Epidermal melanocyte (primary cell): ENCODE data around the gene PIN1.

Source experiments
- DNase-seq: peaks from one replicate; pipeline ENCODE4 v3.0.0; 2011; ENCODE audit warnings: low spot score; ENCODE audit not compliant: insufficient read length

The PIN1 gene

DNA sequence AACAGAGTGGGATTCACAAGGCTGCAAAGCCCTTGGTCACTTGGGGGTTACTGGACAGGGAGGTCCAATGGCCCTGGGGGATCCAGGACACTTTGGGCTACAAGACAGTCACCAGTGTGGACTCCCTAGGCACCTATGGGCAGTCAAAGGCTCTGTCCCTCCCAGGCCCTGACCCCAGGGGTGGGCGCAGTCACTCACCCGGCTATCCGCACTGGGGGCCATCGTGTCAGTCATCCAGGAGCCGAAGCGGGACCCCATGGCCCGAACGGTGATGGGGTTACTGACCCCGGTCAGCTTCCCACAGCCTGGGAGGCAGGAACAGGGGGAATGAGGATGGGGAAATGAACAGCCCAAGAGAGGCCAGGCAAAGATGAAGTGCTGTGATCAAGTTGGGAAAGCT lies 21.5 kb downstream of the PIN1 start:
- no peak for DNase-seq

DNA sequence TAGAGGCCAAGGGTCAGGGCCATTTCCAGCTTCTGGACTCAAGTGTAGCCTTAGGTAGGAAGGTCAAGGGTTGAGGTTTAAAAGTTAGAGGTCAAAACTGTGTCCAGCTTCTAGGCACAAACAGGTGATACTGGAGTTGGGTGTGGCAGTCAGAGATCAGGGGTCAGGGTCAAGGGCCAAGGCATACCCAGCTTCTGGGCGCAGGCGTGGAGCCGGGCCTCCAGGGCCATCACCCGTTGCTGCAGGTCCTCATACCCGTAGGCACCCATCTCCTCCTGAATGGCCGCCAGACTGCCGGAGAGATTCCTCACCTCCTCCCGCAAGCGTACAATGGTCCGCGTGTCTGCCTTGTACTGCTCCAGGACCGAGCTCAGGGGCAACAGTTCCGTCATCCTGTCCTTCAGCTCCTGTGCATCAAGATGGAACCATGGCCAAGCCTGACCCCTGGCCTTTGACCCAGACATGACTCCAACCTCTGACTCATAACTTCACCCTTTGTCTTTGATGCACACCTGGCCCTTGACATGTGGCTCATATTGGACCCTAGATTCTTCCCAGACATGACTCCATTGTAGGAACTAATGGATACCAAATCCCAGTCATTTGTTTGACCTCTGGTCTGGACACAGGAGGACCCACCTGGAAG lies 22.1 kb downstream of the PIN1 start:
- no peak for DNase-seq

DNA sequence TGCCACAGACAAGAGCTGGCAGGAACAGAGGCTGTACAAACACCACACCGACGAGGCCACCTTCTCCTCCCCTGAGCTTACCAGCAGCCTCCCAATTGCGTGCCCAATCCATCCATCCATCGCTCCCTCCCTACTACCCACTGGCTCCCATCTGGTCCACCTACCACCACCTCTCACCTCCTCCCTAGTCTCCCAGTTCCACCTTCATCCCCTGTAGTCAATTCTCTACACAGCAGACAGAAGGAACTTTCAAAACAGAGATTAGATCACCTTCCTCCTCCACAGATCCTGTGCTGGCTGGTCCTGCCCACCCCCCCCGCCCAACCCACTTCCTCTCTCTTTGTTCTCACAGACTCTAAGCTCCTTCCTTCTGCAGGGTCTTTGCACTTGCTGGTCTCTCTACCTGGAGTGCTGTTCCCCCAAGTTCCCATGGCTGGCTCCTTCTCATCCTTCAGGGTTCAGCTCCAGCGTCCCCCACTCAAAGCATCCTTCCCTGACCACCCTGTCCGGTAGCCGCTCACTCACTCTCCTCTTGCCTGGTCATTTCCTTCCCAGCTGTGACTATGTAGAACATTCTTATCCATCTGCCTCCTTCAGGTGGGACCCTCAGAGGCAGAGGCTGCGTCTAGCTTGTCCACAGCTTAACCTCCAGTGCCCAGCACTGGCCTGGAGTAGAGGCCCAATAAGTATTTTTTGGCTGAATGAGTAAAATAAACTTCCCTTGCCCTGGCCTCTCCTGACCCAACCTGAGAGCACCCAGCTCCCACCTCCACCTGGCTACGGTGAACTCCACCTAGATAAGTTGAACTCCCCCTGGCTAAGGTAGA lies 23.0 kb downstream of the PIN1 start:
- no peak for DNase-seq

DNA sequence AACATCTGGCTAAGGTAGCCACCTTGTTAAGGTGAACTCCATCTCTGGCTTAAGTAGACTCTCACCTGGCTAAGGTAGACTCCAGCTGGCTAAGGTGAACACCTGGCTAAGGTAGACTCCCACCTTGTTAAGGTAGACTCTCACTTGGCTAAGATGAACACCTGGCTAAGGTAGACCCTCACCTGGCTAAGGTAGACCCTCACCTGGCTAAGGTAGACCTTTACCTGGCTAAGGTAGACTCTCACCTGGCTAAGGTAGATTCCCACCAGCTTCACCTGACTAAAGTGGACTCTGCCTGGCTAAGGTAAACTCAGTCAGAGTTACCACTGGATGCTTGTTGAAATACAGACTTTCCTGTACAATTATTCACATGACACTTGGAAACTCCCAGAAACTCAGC lies 23.6 kb downstream of the PIN1 start:
- DNase-seq = no peak

DNA sequence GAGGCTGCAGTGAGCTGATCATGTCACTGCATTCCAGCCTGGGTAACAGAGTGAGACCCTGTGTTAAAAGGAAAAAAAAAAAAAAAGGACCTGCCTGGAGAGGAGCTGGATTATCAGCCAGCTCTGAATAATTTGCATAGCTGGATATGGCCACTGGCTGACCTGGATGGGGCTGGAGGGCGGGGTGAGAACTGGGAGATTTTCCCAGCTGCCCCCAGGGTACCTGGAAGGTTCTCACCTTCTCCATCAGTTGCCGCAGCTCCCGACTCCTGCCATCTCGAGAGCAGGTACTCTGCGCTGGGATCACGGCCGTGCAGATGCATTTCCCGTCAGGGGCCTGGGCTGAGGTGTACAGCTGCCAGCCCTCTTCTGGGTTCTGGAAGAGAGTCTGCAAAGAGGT lies 25.3 kb downstream of the PIN1 start:
- DNase-seq = no peak

DNA sequence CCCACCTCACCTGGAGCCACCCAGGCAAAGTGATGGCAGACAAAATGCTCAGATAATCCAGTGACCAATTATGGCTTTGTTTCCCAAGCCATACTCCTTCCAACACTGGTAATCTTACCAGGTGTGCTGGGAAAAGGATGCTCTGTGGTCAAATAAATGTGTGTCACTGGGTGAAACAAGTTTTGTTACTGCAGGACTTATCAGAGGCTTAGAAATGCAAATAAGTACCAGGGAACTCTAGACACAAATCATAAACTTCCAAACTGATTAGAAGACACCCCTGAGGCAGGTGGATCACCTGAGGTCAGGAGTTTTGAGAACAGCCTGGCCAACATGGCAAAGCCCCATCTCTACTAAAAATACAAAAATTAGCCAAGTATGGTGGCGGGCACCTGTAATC lies 26.4 kb downstream of the PIN1 start:
- DNase-seq = no peak

DNA sequence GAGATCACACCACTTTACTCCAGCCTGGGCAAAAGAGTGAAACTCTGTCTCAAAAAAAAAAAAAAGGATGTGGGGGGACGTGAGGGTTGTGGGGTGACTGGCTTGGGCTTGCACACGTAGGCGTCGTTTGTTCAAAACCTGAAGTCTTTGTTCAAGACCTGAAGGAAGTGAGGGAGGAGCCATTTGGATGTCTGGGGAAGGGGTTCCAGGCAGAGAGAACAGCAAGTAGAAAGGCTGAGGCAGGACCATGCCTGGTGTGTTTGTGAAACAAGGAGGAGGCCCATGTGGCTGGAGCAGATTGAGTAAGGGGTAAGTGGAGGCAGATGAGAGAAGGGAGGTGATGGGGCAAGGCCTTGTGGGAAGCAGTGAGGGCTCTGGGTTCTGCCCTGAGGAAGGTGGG lies 27.8 kb downstream of the PIN1 start:
- DNase-seq = no peak

DNA sequence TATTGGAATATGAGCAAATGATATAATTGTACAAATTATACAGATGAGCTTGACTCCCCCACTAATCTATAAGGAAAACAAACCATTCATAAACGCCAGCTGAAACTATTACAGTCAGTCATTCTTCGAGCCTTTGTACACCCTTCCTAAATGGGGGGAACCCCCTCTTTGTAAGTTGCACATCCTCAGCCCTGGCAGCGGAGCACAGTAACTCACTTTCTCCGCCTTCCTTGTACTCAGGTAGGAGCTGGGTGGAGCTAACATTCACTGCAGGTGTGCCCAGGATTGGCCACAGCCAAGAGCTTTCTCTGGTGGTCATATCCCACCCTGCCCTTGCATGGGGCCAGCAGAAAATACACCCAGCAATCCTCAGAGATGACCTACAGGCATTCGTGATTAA lies 28.6 kb downstream of the PIN1 start:
- DNase-seq = no peak

DNA sequence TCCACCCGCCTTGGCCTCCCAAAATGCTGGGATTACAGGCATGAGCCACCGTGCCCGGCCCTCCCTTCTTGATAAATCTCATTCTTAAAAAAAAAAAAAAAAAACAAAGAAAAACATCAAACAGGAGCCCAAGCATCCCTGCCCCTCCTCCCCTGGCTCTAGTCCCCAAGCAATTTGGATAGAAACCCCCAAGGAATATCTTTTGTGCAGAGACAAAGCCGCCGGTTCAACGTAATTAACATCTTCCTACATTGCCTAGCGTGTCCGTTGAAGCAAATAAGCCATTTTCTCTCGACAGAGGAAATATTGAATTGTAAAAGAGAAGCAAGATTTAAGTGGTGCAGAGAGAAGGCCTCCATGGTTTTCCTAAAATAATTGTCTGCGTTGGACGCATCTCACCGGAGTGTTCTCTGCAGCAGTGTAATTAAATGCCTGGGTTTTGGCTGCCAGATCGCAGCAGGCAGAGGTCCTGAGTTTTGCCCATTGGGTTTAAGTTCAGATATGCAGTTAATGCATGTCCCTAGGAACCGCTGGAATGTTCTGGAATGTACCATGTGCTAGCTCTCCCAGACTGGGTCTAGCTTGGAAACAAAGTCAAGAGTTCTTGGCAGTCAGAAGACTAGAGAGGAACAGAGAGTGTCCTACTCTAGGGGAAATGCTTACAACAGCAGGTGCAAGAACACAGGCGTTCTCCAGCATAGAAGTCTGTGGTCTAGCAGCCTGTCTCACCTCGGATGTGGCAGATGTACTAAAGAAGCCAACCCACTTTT lies 30.8 kb downstream of the PIN1 start:
- DNase-seq = no peak

DNA sequence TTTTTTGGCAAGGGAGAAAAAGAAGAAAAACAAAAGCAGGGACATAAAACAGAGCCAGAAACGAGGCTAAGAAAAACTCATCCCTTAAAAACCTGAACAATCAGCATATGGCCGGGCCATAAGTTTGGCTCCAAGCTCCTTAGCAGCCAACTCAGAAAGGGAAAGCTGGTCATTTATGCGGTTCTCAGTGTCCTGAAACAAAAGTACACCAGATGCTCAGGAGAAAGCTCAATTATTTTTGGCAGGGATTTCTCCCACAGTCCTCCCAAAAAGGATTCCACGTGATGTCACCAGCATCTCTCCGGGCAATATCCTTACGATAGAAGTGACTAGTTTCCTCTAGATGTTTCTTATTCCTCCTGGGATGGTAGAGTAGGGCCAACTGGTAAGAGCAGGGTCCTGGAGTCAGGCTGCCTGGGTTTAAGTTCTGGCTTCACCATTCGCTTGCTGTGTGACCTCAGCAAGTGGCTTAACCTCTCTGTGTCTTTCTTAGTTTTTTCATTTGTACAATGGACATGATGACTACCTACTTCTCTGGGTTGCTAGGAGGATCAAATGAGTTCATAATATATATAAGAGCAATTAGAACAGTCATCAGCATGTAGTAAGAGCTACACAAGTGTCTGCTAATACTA lies 34.0 kb downstream of the PIN1 start:
- no peak for DNase-seq

DNA sequence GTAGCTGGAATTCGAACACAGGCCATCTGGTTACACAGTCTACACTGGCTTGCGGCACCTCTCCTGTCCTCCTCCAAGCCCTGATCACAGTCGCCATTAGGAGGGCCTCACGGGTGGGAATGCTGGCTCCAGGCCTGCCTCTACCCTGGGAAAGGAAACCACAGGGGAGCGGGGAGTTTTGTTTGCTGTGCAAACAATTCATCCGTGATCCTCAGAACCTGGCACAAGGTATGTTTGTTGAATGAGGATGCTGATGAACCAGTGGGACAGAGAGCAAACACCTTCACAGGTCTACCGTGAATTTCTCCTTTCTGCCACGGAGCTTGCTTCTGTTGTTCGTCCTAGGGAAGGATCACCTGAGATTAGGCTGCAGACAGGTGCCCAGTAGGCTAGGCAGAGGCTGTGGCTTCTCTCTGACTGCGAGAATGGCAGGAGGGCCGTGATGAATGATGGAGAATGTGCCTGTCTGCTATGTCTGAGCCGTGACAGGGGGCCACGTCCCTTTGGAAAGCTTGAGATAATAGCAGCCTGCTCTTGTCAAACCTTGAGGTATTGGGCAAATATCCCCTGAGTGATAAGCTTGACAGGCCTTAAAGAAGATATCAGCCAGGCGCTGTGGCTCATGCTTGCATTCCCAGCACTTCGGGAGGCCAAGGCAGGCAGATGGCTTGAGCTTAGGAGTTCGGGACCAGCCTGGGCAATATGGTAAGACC lies 36.7 kb downstream of the PIN1 start:
- DNase-seq = no peak

DNA sequence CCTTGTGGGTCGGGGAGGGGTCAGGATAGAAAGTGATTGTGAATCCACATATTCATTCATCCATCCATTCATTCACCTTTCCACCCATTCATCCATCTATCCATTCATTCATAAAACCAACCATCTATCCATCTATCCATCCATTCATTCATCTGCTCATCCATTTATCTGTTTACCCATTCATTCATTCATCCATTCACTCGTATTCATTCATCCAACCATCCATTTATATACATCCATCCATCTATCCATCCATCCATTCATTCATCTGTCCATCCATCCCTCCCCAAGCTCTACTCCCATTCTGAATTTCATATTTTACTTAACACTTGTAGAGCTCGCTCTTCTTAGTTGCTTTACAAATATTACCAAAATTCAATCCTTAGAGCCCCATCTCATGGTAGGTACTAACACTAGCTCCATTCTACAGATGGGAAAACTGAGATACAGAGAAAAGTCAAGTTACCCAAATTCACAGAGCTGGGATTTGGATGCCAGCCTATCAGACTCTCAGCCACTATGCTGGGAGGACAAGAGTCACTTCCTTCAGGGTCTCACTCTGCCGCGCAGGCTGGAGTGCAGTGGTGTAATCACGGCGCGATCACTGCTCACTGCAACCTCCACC lies 37.6 kb downstream of the PIN1 start:
- DNase-seq = no peak

DNA sequence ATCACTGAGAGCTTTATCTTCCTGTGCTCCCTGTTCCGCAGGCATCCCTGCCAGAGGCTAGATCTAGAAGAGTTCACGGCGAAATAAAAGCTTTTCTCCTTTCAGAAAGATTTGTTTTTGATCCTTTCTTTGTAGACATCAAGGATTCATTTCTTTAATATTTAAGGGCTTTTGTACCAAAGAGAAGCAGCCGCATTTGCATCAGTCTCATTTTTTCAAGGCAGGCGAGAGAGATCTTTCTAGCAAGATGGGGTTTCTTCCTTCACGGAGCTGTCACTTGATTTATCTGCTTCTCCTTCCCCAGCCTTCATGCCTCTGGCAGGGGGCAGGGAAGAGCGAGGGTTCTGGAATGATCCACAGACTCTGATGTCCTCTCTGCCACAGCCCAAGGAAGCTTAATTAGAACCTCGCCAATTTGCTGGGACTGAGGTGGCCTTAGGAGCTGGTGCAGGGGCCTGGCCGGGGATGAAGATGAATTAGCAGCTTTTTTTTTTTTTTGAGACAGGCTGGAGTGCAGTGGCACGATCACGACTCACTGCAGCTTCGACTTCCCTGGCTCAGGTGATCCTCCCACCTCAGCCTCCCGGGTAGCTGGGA lies 40.0 kb downstream of the PIN1 start:
- DNase-seq = no peak

DNA sequence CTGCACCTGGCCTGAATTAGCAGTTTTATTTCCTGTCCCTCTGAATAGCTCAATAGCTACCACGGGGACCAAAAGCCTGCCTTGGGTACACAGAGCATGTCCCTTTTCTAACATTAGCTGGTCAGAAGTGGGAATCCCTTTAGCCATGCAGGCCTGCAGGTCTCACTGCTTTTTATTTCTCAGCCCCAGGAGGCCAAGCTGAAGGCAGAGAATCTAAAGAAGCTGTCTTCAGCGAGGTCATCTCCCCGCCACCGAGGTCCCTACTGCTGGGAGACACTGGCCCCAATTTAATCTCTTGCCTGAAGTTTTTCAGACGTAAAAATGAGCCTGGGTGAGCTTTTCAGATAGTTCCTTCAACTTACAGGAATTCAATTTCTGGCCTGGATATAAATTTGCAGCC lies 40.7 kb downstream of the PIN1 start:
- no peak for DNase-seq

DNA sequence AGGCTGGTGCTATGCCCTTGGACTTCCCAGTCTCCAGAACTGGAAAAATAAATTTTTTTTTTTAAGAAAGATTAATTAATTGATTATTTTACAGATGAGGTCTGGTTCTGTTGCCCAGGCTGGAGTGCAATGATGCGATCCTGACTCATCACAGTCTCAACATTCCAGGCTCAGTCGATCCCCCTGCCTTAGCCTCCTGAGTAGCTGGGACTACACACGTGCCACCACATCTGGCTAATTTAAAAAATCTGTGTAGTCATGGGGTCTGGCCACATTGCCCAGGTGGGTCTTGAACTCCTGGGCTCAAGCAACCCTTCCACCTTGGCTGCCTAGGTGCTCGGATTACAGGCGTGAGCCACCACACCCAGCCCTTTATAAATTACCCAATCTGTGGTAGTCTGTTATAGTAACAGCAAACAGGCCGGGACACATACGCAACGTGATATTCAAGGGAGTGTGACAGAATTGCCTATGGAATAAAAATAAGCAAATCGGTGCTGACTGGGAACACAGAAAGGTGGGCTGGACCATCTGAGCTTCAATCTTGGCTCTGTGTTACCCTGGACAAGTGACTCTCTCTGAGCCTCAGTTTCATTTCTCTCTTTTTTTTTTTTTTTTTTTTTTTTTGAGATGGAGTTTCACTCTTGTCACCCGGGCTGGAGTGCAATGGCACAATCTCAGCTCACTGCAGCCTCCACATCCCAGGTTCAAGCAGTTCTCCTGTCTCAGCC lies 42.8 kb downstream of the PIN1 start:
- no peak for DNase-seq

DNA sequence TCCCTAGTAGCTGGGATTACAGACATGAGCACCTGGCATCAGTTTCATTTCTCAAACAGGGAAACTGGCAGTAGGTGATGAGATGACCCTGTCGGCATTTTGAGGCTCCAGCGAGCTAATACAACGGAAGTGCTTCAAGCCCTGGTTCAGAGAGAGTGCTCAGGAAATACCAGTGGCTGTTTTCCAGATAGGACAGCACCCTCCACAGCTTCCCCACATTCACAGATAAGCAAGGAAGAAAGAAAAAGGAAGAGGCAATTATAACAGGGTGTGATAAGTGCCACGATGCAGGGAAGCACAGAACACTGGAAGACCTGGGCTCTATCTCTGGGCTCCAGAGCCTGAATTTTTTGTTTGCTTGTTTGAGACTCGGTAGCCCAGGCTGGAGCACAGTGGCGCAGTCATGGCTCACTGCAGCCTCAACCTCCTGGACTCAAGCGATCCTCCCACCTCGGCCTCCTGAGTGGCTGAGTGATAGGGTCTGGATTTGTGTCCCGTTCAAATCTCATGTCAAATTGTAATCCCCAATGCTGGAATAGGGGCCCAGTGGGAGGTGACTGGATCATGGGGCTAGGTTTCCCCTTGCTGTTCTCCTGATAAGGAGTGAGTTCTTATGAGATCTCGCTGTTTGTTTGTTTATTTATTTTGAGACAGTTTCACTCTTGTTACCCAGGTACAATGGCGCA lies 43.5 kb downstream of the PIN1 start:
- DNase-seq = no peak

DNA sequence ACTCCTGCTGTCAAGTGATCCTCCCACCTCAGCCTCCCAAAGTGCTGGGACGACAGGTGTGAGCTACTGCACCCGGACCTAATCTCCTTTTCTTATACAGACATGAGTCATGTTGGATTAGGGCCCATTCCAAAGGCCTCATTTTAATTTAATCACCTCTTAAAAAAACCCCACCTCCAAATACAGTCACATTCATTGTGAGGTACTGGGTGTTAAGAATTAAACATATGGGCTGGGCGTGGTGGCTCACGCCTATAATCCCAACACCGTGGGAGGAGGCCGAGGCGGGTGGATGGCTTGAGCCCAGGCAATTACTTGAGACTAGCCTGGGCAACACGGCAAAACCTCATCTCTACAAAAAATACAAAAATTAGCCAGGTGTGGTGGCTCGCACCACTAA lies 46.6 kb downstream of the PIN1 start:
- DNase-seq = no peak

DNA sequence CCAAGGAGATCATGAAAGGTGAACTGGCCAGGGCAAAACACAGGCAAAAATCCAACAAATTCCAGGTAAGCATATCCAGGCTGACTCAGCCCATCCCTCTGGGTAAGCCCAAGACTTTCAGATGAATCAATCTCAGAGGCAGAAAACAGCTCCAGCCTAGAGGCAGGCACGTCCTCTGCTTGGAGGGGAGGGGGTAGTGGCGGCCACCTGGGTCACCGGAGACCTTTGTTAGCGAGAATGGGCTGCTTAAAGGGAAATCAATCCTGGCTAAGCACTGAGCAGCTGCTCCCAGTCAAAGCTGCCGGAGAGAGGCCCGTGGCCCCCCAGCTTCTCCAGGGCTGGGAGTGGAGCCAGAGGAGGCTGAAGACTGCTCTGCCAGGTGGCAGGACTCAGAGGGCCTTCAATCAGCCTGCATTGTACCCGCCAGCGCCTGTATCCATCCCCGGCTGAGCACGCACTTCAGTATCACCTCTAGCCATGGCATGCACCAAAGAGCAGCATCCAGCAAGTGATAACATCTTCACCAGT lies 48.2 kb downstream of the PIN1 start:
- no peak for DNase-seq

DNA sequence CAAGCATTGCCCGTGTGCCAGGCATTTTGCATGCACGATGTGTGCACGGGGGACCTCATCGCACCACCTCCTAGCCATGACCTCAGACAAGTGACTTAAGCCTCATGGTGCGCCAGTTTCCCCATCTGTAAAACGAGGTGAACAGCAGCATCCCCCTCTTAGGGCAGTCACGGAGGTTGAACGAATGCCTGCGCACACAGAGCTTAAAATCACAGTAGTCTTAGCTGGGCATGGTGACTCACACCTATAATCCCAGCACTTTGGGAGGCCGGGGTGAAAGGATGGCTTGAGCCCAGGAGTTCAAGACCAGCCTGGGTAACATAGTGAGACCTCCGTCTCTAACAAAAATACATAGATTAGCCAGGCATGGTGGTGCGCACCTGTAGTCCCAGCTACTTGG lies 48.6 kb downstream of the PIN1 start:
- DNase-seq = no peak
